Right lobe of liver (tissue), 4 donors: ENCODE results near the gene CCDC88C.

Experiments used
- CTCF ChIP-seq, 4 donors: fragments of 200-600 bp in 3 of 4; fragments of 450-650 bp in 1 of 4; IDR thresholded peaks; one replicate each; pipeline versions ENCODE4 v1.5.1 to v1.8.0; 2016 to 2022; ENCODE audit warnings: antibody characterized with exemption in 4 of 4, mild to moderate bottlenecking in 2 of 4
- POLR2A ChIP-seq: fragments of 450-650 bp; IDR thresholded peaks from one replicate; pipeline ENCODE4 v1.6.1; 2017; ENCODE audit warnings: antibody characterized with exemption, mild to moderate bottlenecking
- donor health status: DM: no; HTN: no; CAD: no.
- donor health status: DM: no; HTN: no; CAD: no.
- donor health status: DM: no; HTN: yes; CAD: no.

- TF ChIP-seq CTCF (IDR thresholded peaks at IDR 0.05) (no peak), POLR2A (no peak)
These were observed 63.3 kb downstream of the CCDC88C start for GRCh38 chr14:91354221-91354916.
